KMS-11 (cell line): ENCODE measurements around the gene RPL37.
A peak's percentile ranks its signal among the peaks of the same experiment; 100 is the strongest.

ENCODE experiments used
- H2AFZ ChIP-seq: fragments of 200-600 bp; sonication (generic); 2 replicates; pipeline ENCODE4 v1.6.1; 2016; ENCODE audit warnings: antibody characterized with exemption, mixed run types, low read depth
- H3K27ac ChIP-seq: fragments of 200-600 bp; sonication (generic); 2 replicates; pipeline ENCODE4 v1.6.1; 2016; ENCODE audit warnings: mild to moderate bottlenecking, mixed run types
- H3K27me3 ChIP-seq: fragments of 200-600 bp; sonication (generic); 2 replicates; pipeline ENCODE4 v1.6.1; 2017; ENCODE audit warnings: mild to moderate bottlenecking, low read depth, mixed run types, moderate library complexity; ENCODE audit not compliant: insufficient read depth
- H3K36me3 ChIP-seq: fragments of 200-600 bp; sonication (generic); 2 replicates; pipeline ENCODE4 v1.6.1; 2017; ENCODE audit warnings: mild to moderate bottlenecking, mixed run types; ENCODE audit not compliant: insufficient read depth
- H3K4me1 ChIP-seq: fragments of 200-600 bp; sonication (generic); 2 replicates; pipeline ENCODE4 v1.6.1; 2016; ENCODE audit warnings: mild to moderate bottlenecking, low read depth, mixed run types; ENCODE audit not compliant: poor library complexity, severe bottlenecking
- H3K4me2 ChIP-seq: fragments of 200-600 bp; sonication (generic); 2 replicates; pipeline ENCODE4 v1.7.0; 2016; ENCODE audit warnings: mild to moderate bottlenecking, mixed run types
- H3K4me3 ChIP-seq: fragments of 200-600 bp; sonication (generic); IDR thresholded peaks from 2 replicates; pipeline ENCODE4 v1.6.1; 2017; ENCODE audit warnings: low read depth, low read length, mixed read lengths; ENCODE audit not compliant: insufficient read depth
- H3K79me2 ChIP-seq: fragments of 200-600 bp; sonication (generic); 2 replicates; pipeline ENCODE4 v1.6.1; 2016; ENCODE audit warnings: low read depth, mixed run types; ENCODE audit not compliant: insufficient read depth
- H3K9ac ChIP-seq: fragments of 200-600 bp; sonication (generic); 2 replicates; pipeline ENCODE4 v1.6.1; 2016; ENCODE audit warnings: mild to moderate bottlenecking, mixed run types
- H4K20me1 ChIP-seq: fragments of 200-600 bp; sonication (generic); 2 replicates; pipeline ENCODE4 v1.6.1; 2016; ENCODE audit warnings: mild to moderate bottlenecking, mixed run types; ENCODE audit not compliant: insufficient read depth
- CTCF ChIP-seq: fragments of 200-600 bp; sonication (generic); conservative IDR thresholded peaks from 2 replicates; pipeline ENCODE4 v1.6.1; 2017; ENCODE audit warnings: low read depth, mild to moderate bottlenecking, antibody characterized with exemption, low read length, moderate library complexity, mixed read lengths

Gene RPL37

GRCh38 chr5:40841068-40841805, 6.2 kb upstream of the RPL37 start, which contains the start of gene CARD6:
Gene CARD6, plus strand, starts transcription at chr5:40841367. Its CDS starts 16 bp downstream, at chr5:40841383.
- Histone ChIP-seq H3K4me3 (no peak within 1 kb of the TSS), H3K4me1 (peaks cover 5% of the 10 kb centered on the region), H2AFZ (peak within 1 kb of the TSS; percentile 66), H3K79me2 (no peaks in the 10 kb centered on the region), H3K27me3 (no peaks in the 10 kb centered on the region), H4K20me1 (no peaks in the 10 kb centered on the region), H3K27ac (peak within 1 kb of the TSS; percentile 38; the same call in 1 of the 2 replicates), H3K36me3 (no peaks in the 10 kb centered on the region), H3K4me2 (peak within 1 kb of the TSS; percentile 79), H3K9ac (peak within 1 kb of the TSS; percentile 49)
- TF ChIP-seq CTCF = 0 out of 2 replicates have a peak, but pooled peaks have one; percentile 15

DNA sequence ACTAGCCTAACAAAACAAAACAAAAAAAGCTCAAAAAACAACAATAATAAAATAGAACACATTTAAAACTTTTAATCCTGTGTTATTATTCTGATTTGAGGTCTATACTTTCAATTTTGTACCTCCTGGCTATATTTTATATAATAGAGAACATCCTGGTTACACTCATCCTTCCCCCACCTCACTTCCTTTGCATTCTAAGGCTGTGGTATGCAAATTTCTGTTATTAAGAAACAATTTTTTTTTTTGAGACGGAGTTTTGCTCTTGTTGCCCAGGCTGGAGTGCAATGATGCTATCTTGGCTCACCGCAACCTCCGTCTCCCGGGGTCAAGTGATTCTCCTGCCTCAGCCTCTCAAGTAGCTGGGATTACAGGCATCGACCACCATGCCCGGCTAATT, 3.1 kb upstream of the RPL37 start:
- Histone ChIP-seq H3K79me2 (peaks cover 20% of the 10 kb centered on the region), H3K9ac (no peak overlapping the region), H2AFZ (no peak overlapping the region), H3K36me3 (peaks cover 17% of the 10 kb centered on the region), H3K27me3 (no peaks in the 10 kb centered on the region), H4K20me1 (peaks cover 7% of the 10 kb centered on the region), H3K4me3 (no peak overlapping the region), H3K4me1 (peaks cover 17% of the 10 kb centered on the region), H3K4me2 (no peak overlapping the region), H3K27ac (no peak overlapping the region)
- TF ChIP-seq CTCF = no peak

GRCh38 chr5:40834391-40834848, 602 bp downstream of the RPL37 start:
- peaks cover 42% of the 10 kb centered on the region for H3K79me2 ChIP-seq
- H3K9ac ChIP-seq = peak overlapping the region; percentile 100
- TF ChIP-seq CTCF = no peak
- peak overlapping the region; percentile 96 for H3K27ac ChIP-seq
- H3K36me3 ChIP-seq = peaks cover 43% of the 10 kb centered on the region
- peak overlapping the region; percentile 97 for H3K4me2 ChIP-seq
- H3K4me1 ChIP-seq = peaks cover 38% of the 10 kb centered on the region
- H3K4me3 ChIP-seq = no peak overlapping the region
- H3K27me3 ChIP-seq = no peaks in the 10 kb centered on the region
- H2AFZ ChIP-seq = 0 out of 2 replicates have a peak overlapping the region, but pooled peaks have one; percentile 21
- H4K20me1 ChIP-seq = peaks cover 28% of the 10 kb centered on the region

DNA sequence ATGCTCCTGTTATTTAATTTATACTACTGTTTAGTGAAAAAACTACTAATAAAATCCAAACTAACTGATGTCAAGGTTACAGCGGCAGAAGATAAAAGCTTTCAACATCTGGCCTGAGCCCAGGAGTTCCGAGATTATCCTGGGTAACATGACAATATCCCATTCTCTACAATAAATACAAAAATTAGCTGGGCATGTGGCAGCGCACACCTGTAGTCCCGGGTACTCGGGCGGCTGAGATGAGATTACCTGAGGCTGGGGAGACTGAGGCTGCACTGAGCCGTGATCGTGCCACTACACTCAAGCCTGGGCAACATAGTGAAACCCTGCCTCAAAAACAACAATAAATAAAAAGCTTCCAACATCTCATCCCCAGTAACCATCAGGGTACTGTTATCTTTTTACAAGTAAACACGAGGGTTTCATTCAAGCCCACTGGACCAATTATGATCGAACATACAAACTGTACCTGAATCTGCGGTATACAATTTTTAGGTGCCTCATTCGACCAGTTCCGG, 1.3 kb downstream of the RPL37 start:
- H3K9ac ChIP-seq = peak overlapping the region; percentile 100
- peaks cover 34% of the 10 kb centered on the region for H4K20me1 ChIP-seq
- no peak for TF ChIP-seq CTCF
- H3K36me3 ChIP-seq = peaks cover 43% of the 10 kb centered on the region
- H3K4me3 ChIP-seq = no peak overlapping the region
- H3K4me2 ChIP-seq = peak overlapping the region; percentile 97
- H3K27me3 ChIP-seq = no peaks in the 10 kb centered on the region
- peaks cover 42% of the 10 kb centered on the region for H3K79me2 ChIP-seq
- H3K27ac ChIP-seq = peak overlapping the region; percentile 96
- H2AFZ ChIP-seq = no peak overlapping the region
- H3K4me1 ChIP-seq = peaks cover 38% of the 10 kb centered on the region
